Trophoblast cell (in vitro differentiated cells and primary cell): ENCODE data around the gene FBXW2.
A peak's percentile ranks its signal among the peaks of the same experiment; 100 is the strongest.

Experiments used
- DNase-seq, 2 donors: peaks; one replicate each; pipeline ENCODE4 v3.0.0-alpha.2; 2016
- H2AFZ ChIP-seq: 2 replicates; pipeline ENCODE4 v1.6.1; 2013; ENCODE audit warnings: low read length, moderate library complexity, mild to moderate bottlenecking; ENCODE audit not compliant: insufficient read depth, poor library complexity
- H2AK5ac ChIP-seq: 2 replicates; pipeline ENCODE4 v1.6.1; 2013; ENCODE audit warnings: mild to moderate bottlenecking, low read length
- H2BK120ac ChIP-seq: 2 replicates; pipeline ENCODE4 v1.6.1; 2013; ENCODE audit warnings: low read length, mild to moderate bottlenecking, moderate library complexity; ENCODE audit not compliant: insufficient read depth, poor library complexity
- H2BK12ac ChIP-seq: 2 replicates; pipeline ENCODE4 v1.6.1; 2013; ENCODE audit warnings: mild to moderate bottlenecking, low read length, moderate library complexity
- H2BK5ac ChIP-seq: 2 replicates; pipeline ENCODE4 v1.6.1; 2013; ENCODE audit warnings: low read length, low read depth, moderate library complexity, mild to moderate bottlenecking; ENCODE audit not compliant: poor library complexity
- H3K14ac ChIP-seq: 2 replicates; pipeline ENCODE4 v1.6.1; 2013; ENCODE audit warnings: mild to moderate bottlenecking, low read length
- H3K18ac ChIP-seq: 2 replicates; pipeline ENCODE4 v1.6.1; 2013; ENCODE audit warnings: mild to moderate bottlenecking, low read length
- H3K23ac ChIP-seq: 2 replicates; pipeline ENCODE4 v1.6.1; 2013; ENCODE audit warnings: low read length
- H3K27ac ChIP-seq: 2 replicates; pipeline ENCODE4 v1.5.1; 2013; ENCODE audit warnings: low read depth, mild to moderate bottlenecking, inconsistent platforms, low read length, moderate library complexity
- H3K27me3 ChIP-seq: 2 replicates; pipeline ENCODE4 v1.6.1; 2013; ENCODE audit warnings: inconsistent platforms, mild to moderate bottlenecking, low read length, moderate library complexity; ENCODE audit not compliant: insufficient read depth
- H3K36me3 ChIP-seq, 2 experiments: 1 replicate in 1 of 2; 2 replicates in 1 of 2; pipeline ENCODE4 v1.6.1; 2013; ENCODE audit warnings: low read length in 2 of 2, mild to moderate bottlenecking in 2 of 2, moderate library complexity in 1 of 2; ENCODE audit not compliant: insufficient read depth in 2 of 2, control insufficient read depth in 1 of 2
- H3K4ac ChIP-seq: 2 replicates; pipeline ENCODE4 v1.6.1; 2013; ENCODE audit warnings: low read depth, mild to moderate bottlenecking, low read length, moderate library complexity
- H3K4me1 ChIP-seq, 2 experiments: 1 replicate in 1 of 2; 2 replicates in 1 of 2; pipeline ENCODE4 v1.6.1; 2013; ENCODE audit warnings: low read length in 2 of 2, mild to moderate bottlenecking in 2 of 2, moderate library complexity in 1 of 2; ENCODE audit not compliant: insufficient read depth in 2 of 2, control insufficient read depth in 1 of 2
- H3K4me2 ChIP-seq: 2 replicates; pipeline ENCODE4 v1.6.1; 2013; ENCODE audit warnings: inconsistent platforms, mild to moderate bottlenecking, low read length, moderate library complexity
- H3K4me3 ChIP-seq: 2 replicates; pipeline ENCODE4 v1.5.1; 2013; ENCODE audit warnings: mild to moderate bottlenecking, low read depth, low read length, inconsistent platforms
- H3K79me1 ChIP-seq: one replicate; pipeline ENCODE4 v1.6.1; 2013; ENCODE audit warnings: low read length
- H3K79me2 ChIP-seq: 2 replicates; pipeline ENCODE4 v1.6.1; 2013; ENCODE audit warnings: low read length, mild to moderate bottlenecking; ENCODE audit not compliant: control insufficient read depth, insufficient read depth, poor library complexity
- H3K9ac ChIP-seq: 2 replicates; pipeline ENCODE4 v1.6.1; 2013; ENCODE audit warnings: mild to moderate bottlenecking, low read length
- H3K9me3 ChIP-seq: 2 replicates; pipeline ENCODE4 v1.6.1; 2013; ENCODE audit warnings: low read depth, mild to moderate bottlenecking, control low read depth, inconsistent platforms, low read length; ENCODE audit not compliant: insufficient read depth
- H4K12ac ChIP-seq: 2 replicates; pipeline ENCODE4 v1.6.1; 2013; ENCODE audit warnings: low read depth, mild to moderate bottlenecking, low read length, moderate library complexity
- H4K8ac ChIP-seq: 2 replicates; pipeline ENCODE4 v1.6.1; 2013; ENCODE audit warnings: low read depth, mild to moderate bottlenecking, low read length, moderate library complexity
- H4K91ac ChIP-seq: one replicate; pipeline ENCODE4 v1.6.1; 2013; ENCODE audit warnings: low read depth, mild to moderate bottlenecking, low read length, moderate library complexity
- WGBS: extraction: QIAGEN DNeasy Blood & Tissue Kit; methylation state at CpG from one replicate; pipeline ENCODE4 v1.1.7; 2013; ENCODE audit warnings: missing lambda C conversion rate; ENCODE audit not compliant: insufficient read length, insufficient coverage; ENCODE audit errors: extremely low coverage; 5-methylcytosine and 5-hydroxymethylcytosine counted together

The FBXW2 gene

GRCh38 chr9:120737416-120738165, 55.6 kb downstream of the FBXW2 start:
- DNase-seq, result no peak
- Histone ChIP-seq H3K4me1 (peaks cover 3 to 9% of the 10 kb centered on the region in 2 experiments), H4K8ac (no peak overlapping the region), H4K91ac (no peak overlapping the region), H3K14ac (no peak overlapping the region), H2BK120ac (no peak overlapping the region), H3K9me3 (no peaks in the 10 kb centered on the region), H3K79me2 (no peaks in the 10 kb centered on the region), H2BK12ac (no peak overlapping the region), H3K4ac (no peak overlapping the region), H3K27ac (no peak overlapping the region), H2AFZ (no peak overlapping the region), H3K79me1 (no peaks in the 10 kb centered on the region), H4K12ac (no peak overlapping the region), H3K4me3 (no peak overlapping the region), H2BK5ac (no peak overlapping the region), H3K27me3 (no peaks in the 10 kb centered on the region), H3K18ac (no peak overlapping the region), H3K36me3 (no peaks in the 10 kb centered on the region), H3K4me2 (no peak overlapping the region), H3K23ac (no peak overlapping the region), H2AK5ac (no peak overlapping the region), H3K9ac (peak overlapping the region; percentile 49)
- no CpG with 5 or more reads among the region's 5 CpGs for WGBS

- no peak overlapping the region for H3K4ac ChIP-seq
- no peak overlapping the region for H4K91ac ChIP-seq
- H4K12ac ChIP-seq, result no peak overlapping the region
- H3K23ac ChIP-seq, result no peak overlapping the region
- peaks cover 3 to 9% of the 10 kb centered on the region in 2 experiments for H3K4me1 ChIP-seq
- H3K79me1 ChIP-seq, result no peaks in the 10 kb centered on the region
- H3K36me3 ChIP-seq, result no peaks in the 10 kb centered on the region
- no peak overlapping the region for H3K9ac ChIP-seq
- H3K18ac ChIP-seq, result no peak overlapping the region
- H3K14ac ChIP-seq, result no peak overlapping the region
- no peak overlapping the region for H3K4me2 ChIP-seq
- H2BK12ac ChIP-seq, result no peak overlapping the region
- no peak overlapping the region for H2BK5ac ChIP-seq
- no peaks in the 10 kb centered on the region for H3K27me3 ChIP-seq
- H3K27ac ChIP-seq, result no peak overlapping the region
- H2BK120ac ChIP-seq, result no peak overlapping the region
- no peak overlapping the region for H2AK5ac ChIP-seq
- DNase-seq, result no peak
- H2AFZ ChIP-seq, result no peak overlapping the region
- no peak overlapping the region for H4K8ac ChIP-seq
- H3K9me3 ChIP-seq, result no peaks in the 10 kb centered on the region
- WGBS, result no CpG with 5 or more reads among the region's 2 CpGs
- H3K79me2 ChIP-seq, result no peaks in the 10 kb centered on the region
- no peak overlapping the region for H3K4me3 ChIP-seq
Observed at GRCh38 chr9:120736881-120737280, 56.3 kb downstream of the FBXW2 start.

- Histone ChIP-seq H3K14ac (no peak overlapping the region), H3K79me1 (no peaks in the 10 kb centered on the region), H3K9ac (no peak overlapping the region), H3K23ac (no peak overlapping the region), H2BK120ac (no peak overlapping the region), H3K4me1 (peaks cover 3 to 9% of the 10 kb centered on the region in 2 experiments), H4K12ac (no peak overlapping the region), H2BK5ac (no peak overlapping the region), H2BK12ac (no peak overlapping the region), H2AFZ (no peak overlapping the region), H2AK5ac (no peak overlapping the region), H3K9me3 (no peaks in the 10 kb centered on the region), H3K79me2 (no peaks in the 10 kb centered on the region), H3K36me3 (no peaks in the 10 kb centered on the region), H3K4ac (no peak overlapping the region), H3K18ac (no peak overlapping the region), H3K27me3 (no peaks in the 10 kb centered on the region), H4K91ac (no peak overlapping the region), H3K4me3 (no peak overlapping the region), H4K8ac (no peak overlapping the region), H3K4me2 (no peak overlapping the region), H3K27ac (no peak overlapping the region)
- no CpG with 5 or more reads among the region's 3 CpGs for WGBS
- peak in 1 of 2 donors; percentile 30 for DNase-seq
Observed at GRCh38 chr9:120735415-120736126, 57.6 kb downstream of the FBXW2 start.

- H2AFZ ChIP-seq, result no peak overlapping the region
- H3K4ac ChIP-seq, result no peak overlapping the region
- H3K18ac ChIP-seq, result no peak overlapping the region
- H3K4me2 ChIP-seq, result no peak overlapping the region
- no peak overlapping the region for H3K9ac ChIP-seq
- no CpG with 5 or more reads among the region's 2 CpGs for WGBS
- no peak overlapping the region for H2BK120ac ChIP-seq
- H3K4me1 ChIP-seq, result peaks cover 3 to 9% of the 10 kb centered on the region in 2 experiments
- H3K9me3 ChIP-seq, result no peaks in the 10 kb centered on the region
- H3K27ac ChIP-seq, result no peak overlapping the region
- H3K79me2 ChIP-seq, result no peaks in the 10 kb centered on the region
- no peak overlapping the region for H3K23ac ChIP-seq
- H2AK5ac ChIP-seq, result no peak overlapping the region
- no peaks in the 10 kb centered on the region for H3K79me1 ChIP-seq
- no peak overlapping the region for H4K91ac ChIP-seq
- H2BK5ac ChIP-seq, result no peak overlapping the region
- DNase-seq, result no peak
- no peak overlapping the region for H4K8ac ChIP-seq
- H4K12ac ChIP-seq, result no peak overlapping the region
- no peak overlapping the region for H3K4me3 ChIP-seq
- no peak overlapping the region for H2BK12ac ChIP-seq
- H3K27me3 ChIP-seq, result no peaks in the 10 kb centered on the region
- no peaks in the 10 kb centered on the region for H3K36me3 ChIP-seq
- H3K14ac ChIP-seq, result no peak overlapping the region
Observed at GRCh38 chr9:120734607-120735410, 58.4 kb downstream of the FBXW2 start.
